HEK293T (cell line): ENCODE data around the gene UNKL.

Experiments used
- BHLHE40 ChIP-seq: fragments of 450-650 bp; IDR thresholded peaks from 2 replicates; pipeline ENCODE4 v1.6.1; 2016; ENCODE audit warnings: mild to moderate bottlenecking, moderate library complexity, borderline replicate concordance
- ELF4 ChIP-seq: fragments of 450-650 bp; IDR thresholded peaks from 2 replicates; pipeline ENCODE4 v1.6.1; 2017; ENCODE audit warnings: antibody characterized with exemption
- FOXA1 ChIP-seq: fragments of 450-650 bp; IDR thresholded peaks from 2 replicates; pipeline ENCODE4 v1.6.1; 2016; ENCODE audit warnings: mild to moderate bottlenecking
- FOXM1 ChIP-seq: fragments of 450-650 bp; IDR thresholded peaks from 2 replicates; pipeline ENCODE4 v1.6.1; 2017; ENCODE audit warnings: mild to moderate bottlenecking, borderline replicate concordance
- L3MBTL2 ChIP-seq: fragments of 450-650 bp; conservative IDR thresholded peaks from 2 replicates; pipeline ENCODE4 v1.6.1; 2016; ENCODE audit warnings: mild to moderate bottlenecking
- LEF1 ChIP-seq: fragments of 450-650 bp; IDR thresholded peaks from 2 replicates; pipeline ENCODE4 v1.6.1; 2017; ENCODE audit warnings: mild to moderate bottlenecking, borderline replicate concordance
- NFRKB ChIP-seq: fragments of 450-650 bp; IDR thresholded peaks from 2 replicates; pipeline ENCODE4 v1.6.1; 2016; ENCODE audit warnings: mild to moderate bottlenecking, moderate library complexity
- SP1 ChIP-seq: fragments of 450-650 bp; IDR thresholded peaks from 2 replicates; pipeline ENCODE4 v1.6.1; 2017
- SUZ12 ChIP-seq: fragments of 450-650 bp; IDR thresholded peaks from 2 replicates; pipeline ENCODE4 v1.6.1; 2016; ENCODE audit warnings: mild to moderate bottlenecking
- TARDBP ChIP-seq: fragments of 450-650 bp; IDR thresholded peaks from 2 replicates; pipeline ENCODE4 v1.6.1; 2016
- ZNF384 ChIP-seq: fragments of 450-650 bp; IDR thresholded peaks from 2 replicates; pipeline ENCODE4 v1.6.1; 2016
- TF ChIP-seq, protein P1 (sequence below): fragments of 450-650 bp; IDR thresholded peaks from 2 replicates; pipeline ENCODE4 v1.6.1; 2016

- TF ChIP-seq ZNF384 (no peak), FOXM1 (no peak), TARDBP (no peak), BHLHE40 (no peak), NFRKB (no peak), L3MBTL2 (no peak), SUZ12 (no peak), ELF4 (no peak), SP1 (no peak), FOXA1 (no peak), LEF1 (no peak)
- TF ChIP-seq, protein P1, sequence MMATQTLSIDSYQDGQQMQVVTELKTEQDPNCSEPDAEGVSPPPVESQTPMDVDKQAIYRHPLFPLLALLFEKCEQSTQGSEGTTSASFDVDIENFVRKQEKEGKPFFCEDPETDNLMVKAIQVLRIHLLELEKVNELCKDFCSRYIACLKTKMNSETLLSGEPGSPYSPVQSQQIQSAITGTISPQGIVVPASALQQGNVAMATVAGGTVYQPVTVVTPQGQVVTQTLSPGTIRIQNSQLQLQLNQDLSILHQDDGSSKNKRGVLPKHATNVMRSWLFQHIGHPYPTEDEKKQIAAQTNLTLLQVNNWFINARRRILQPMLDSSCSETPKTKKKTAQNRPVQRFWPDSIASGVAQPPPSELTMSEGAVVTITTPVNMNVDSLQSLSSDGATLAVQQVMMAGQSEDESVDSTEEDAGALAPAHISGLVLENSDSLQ: no peak
These were observed 41.0 kb upstream of the UNKL start for GRCh38 chr16:1455190-1456171.
